Naive thymus-derived CD4-positive, alpha-beta T cell (primary cell): ENCODE data around the gene GLIPR2. TPM values are rescaled to one million over a fixed set of nuclear protein-coding genes. Genes with fewer than 3 reads are reported as not detected.

ENCODE experiments used
- ATAC-seq: fragments of 150-1000 bp; cut with Tn5 transposase; 2 replicates; pipeline ENCODE4 v1.10.0; 2021; ENCODE audit warnings: mild to moderate bottlenecking, moderate library complexity
- CTCF ChIA-PET: fragments of 350-600 bp; sonication (Branson Sonifier 250); formaldehyde crosslinking; loops from one replicate; lab custom pipeline; 2021; ENCODE audit warnings: antibody characterized with exemption; lab: Charles Lee
- POLR2A ChIA-PET: fragments of 350-600 bp; sonication (Branson Sonifier 250); formaldehyde crosslinking; loops from one replicate; lab custom pipeline; 2021; ENCODE audit warnings: antibody characterized with exemption, inconsistent platforms; lab: Charles Lee
- DNase-seq, 9 donors: peaks; one replicate each; pipeline versions ENCODE4 v3.0.0 to v3.0.0-alpha.2; 2020 to 2022; ENCODE audit warnings: mixed read lengths in 1 of 9
- H3K27ac ChIP-seq: one replicate; pipeline ENCODE4 v1.7.0; 2013; ENCODE audit warnings: mild to moderate bottlenecking, low read depth, low read length, moderate library complexity
- H3K27me3 ChIP-seq, 2 donors: one replicate each; pipeline ENCODE4 v1.7.0; 2013; ENCODE audit warnings: low read length in 2 of 2, mild to moderate bottlenecking in 2 of 2, moderate library complexity in 2 of 2; ENCODE audit not compliant: control insufficient read depth in 2 of 2, insufficient read depth in 2 of 2
- H3K36me3 ChIP-seq, 3 experiments: 1 replicate in 2 of 3; 2 replicates in 1 of 3; pipeline ENCODE4 v1.7.0; 2013; ENCODE audit warnings: low read length in 3 of 3, mild to moderate bottlenecking in 3 of 3, moderate library complexity in 1 of 3; ENCODE audit not compliant: insufficient read depth in 3 of 3, control insufficient read depth in 2 of 3
- H3K4me1 ChIP-seq, 2 donors: one replicate each; pipeline ENCODE4 v1.7.0; 2013; ENCODE audit warnings: low read length in 2 of 2, mild to moderate bottlenecking in 2 of 2, moderate library complexity in 1 of 2; ENCODE audit not compliant: control insufficient read depth in 2 of 2, insufficient read depth in 2 of 2
- H3K4me3 ChIP-seq: 2 replicates; pipeline ENCODE4 v1.7.0; 2013; ENCODE audit warnings: mild to moderate bottlenecking, low read length
- H3K9me3 ChIP-seq, 3 experiments: 1 replicate in 2 of 3; 2 replicates in 1 of 3; pipeline ENCODE4 v1.7.0; 2013; ENCODE audit warnings: low read length in 3 of 3; ENCODE audit not compliant: control insufficient read depth in 2 of 3
- H3K27ac Mint-ChIP-seq, 9 donors: one replicate each; pipeline ENCODE4 v1.8.0; 2020 to 2022; ENCODE audit warnings: mixed read lengths in 9 of 9, mild to moderate bottlenecking in 8 of 9, moderate library complexity in 5 of 9, inconsistent platforms in 2 of 9
- H3K27me3 Mint-ChIP-seq, 5 donors: one replicate each; pipeline ENCODE4 v1.8.0; 2021 to 2022; ENCODE audit warnings: mixed read lengths in 5 of 5, mild to moderate bottlenecking in 1 of 5
- H3K36me3 Mint-ChIP-seq, 5 donors: one replicate each; pipeline ENCODE4 v1.8.0; 2020 to 2022; ENCODE audit warnings: mixed read lengths in 5 of 5, mild to moderate bottlenecking in 3 of 5, inconsistent platforms in 1 of 5
- H3K4me1 Mint-ChIP-seq, 7 donors: one replicate each; pipeline ENCODE4 v1.8.0; 2020 to 2022; ENCODE audit warnings: mixed read lengths in 7 of 7, mild to moderate bottlenecking in 3 of 7, inconsistent platforms in 1 of 7
- H3K4me3 Mint-ChIP-seq, 10 donors: one replicate each; pipeline ENCODE4 v1.8.0; 2020 to 2022; ENCODE audit warnings: mild to moderate bottlenecking in 10 of 10, mixed read lengths in 10 of 10, moderate library complexity in 6 of 10, inconsistent platforms in 2 of 10
- H3K9me3 Mint-ChIP-seq, 11 donors: one replicate each; pipeline ENCODE4 v1.8.0; 2020 to 2022; ENCODE audit warnings: mixed read lengths in 11 of 11, mild to moderate bottlenecking in 4 of 11, inconsistent platforms in 1 of 11, moderate library complexity in 1 of 11
- intact Hi-C, 2 donors: fragments of 100-400 bp; cut with micrococcal nuclease; formaldehyde crosslinking; loops; one replicate each; pipeline ENCODE4 v1.15.1; 2023
- polyA plus RNA-seq, 2 donors: library from polyadenylated mRNA; unstranded; fragments of 300-500 nt; fragmentation: Illumina TruSeq; gene quantifications; one replicate each; pipeline ENCODE4 v1.2.3, GENCODE V29; 2021
- total RNA-seq, 6 experiments: library from RNA in 5 of 6; stranded (reverse) in 5 of 6; gene quantifications; 1 replicate in 5 of 6; 2 replicates in 1 of 6; pipeline ENCODE4 v1.2.3 and lab custom pipeline; 2021 to 2026

The GLIPR2 gene
- total and polyA plus RNA-seq, 7 experiments from 2014 or later = 7.7 to 74.7 (median 38.8) TPM

DNA sequence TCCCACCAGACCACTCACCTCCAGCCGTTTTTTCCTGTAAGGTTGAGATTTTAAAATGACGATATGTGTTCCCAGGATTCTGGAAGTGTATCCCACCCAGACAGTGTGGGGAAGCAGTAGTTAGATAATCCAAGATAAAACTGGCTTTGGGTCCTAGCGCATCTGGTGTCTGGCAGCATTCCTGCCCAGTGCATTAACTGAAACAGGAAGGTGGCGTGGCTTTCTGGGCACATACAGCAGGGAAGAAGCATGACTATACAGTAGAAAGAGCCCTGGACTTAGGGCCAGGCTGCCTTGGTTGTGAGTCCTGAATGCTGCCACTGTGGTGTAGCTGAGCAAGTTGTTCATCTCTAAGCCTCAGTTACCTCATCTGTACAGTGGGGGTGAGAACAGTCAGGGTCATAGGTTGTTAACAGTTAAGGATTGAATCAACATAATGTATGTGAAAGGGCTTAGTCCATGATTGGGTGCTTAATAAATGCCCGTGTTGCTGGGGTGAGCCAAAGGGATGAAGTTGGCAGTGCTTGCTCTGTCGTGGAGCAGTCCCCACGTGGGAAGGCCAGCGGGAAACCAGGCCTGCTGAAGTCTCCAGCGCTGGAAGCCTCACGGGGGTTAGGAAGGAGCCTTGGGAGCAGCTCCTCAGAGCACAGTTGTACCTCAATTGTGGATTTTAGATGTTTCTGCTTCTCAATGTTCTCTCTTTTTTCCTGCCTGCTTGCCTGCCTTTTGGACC is 72.2 kb downstream of the GLIPR2 start:
- intact Hi-C loops = no loop called here
- ATAC-seq = no peak
- Histone ChIP-seq H3K4me1 (peaks cover 7 to 8% of the 10 kb centered on the region in 2 donors), H3K27me3 (no peaks in the 10 kb centered on the region), H3K9me3 (no peaks in the 10 kb centered on the region), H3K4me3 (no peak overlapping the region), H3K36me3 (peaks cover 24 to 96% (median 34%) of the 10 kb centered on the region in 3 experiments), H3K27ac (peak overlapping the region; percentile 37)
- ChIA-PET POLR2A (no interaction called here), CTCF (interaction anchor here (1.0 kb wide), 1 partner anchor 17 kb away, joined by 3 read pairs; no protein-coding TSS in a partner anchor)
- Mint-ChIP-seq H3K27me3 (no peaks in the 10 kb centered on the region), H3K36me3 (peaks cover 14 to 69% (median 21%) of the 10 kb centered on the region in 5 donors), H3K27ac (peak overlapping the region in 8 of 9 donors; percentile 57 to 82 (median 76)), H3K4me3 (peak overlapping the region in 1 of 10 donors; percentile 4), H3K9me3 (no peaks in the 10 kb centered on the region), H3K4me1 (peaks cover 23 to 64% (median 55%) of the 10 kb centered on the region in 7 donors)
- DNase-seq = no peak

- H3K4me1 Mint-ChIP-seq = peaks cover 23 to 78% (median 64%) of the 10 kb centered on the region in 7 donors
- ATAC-seq = no peak
Observed at GRCh38 chr9:36210722-36211121, 74.2 kb downstream of the GLIPR2 start.

GRCh38 chr9:36211510-36211909 is 75.0 kb downstream of the GLIPR2 start:
- peak overlapping the region in 6 of 9 donors; percentile 28 to 54 (median 38) for H3K27ac Mint-ChIP-seq
- DNase-seq (no peak), ATAC-seq (no peak)
- no peak overlapping the region for H3K4me3 Mint-ChIP-seq
- Histone ChIP-seq H3K4me3 (no peak overlapping the region), H3K27ac (no peak overlapping the region), H3K4me1 (peaks cover 5 to 12% of the 10 kb centered on the region in 2 donors), H3K27me3 (no peaks in the 10 kb centered on the region), H3K36me3 (peaks cover 3 to 77% (median 24%) of the 10 kb centered on the region in 3 experiments), H3K9me3 (no peaks in the 10 kb centered on the region)
- H3K9me3 Mint-ChIP-seq = no peaks in the 10 kb centered on the region
- peaks cover 10 to 57% (median 20%) of the 10 kb centered on the region in 5 donors for H3K36me3 Mint-ChIP-seq
- no peaks in the 10 kb centered on the region for H3K27me3 Mint-ChIP-seq
- intact Hi-C loops = no loop called here
- ChIA-PET CTCF (no interaction called here), POLR2A (no interaction called here)
- H3K4me1 Mint-ChIP-seq = peaks cover 28 to 80% (median 65%) of the 10 kb centered on the region in 7 donors

More at GRCh38 chr9:36210722-36211121, 74.2 kb downstream of the GLIPR2 start:
- peaks cover 10 to 58% (median 16%) of the 10 kb centered on the region in 5 donors for H3K36me3 Mint-ChIP-seq
- Histone ChIP-seq H3K9me3 (no peaks in the 10 kb centered on the region), H3K27me3 (no peaks in the 10 kb centered on the region), H3K4me1 (peaks cover 7 to 8% of the 10 kb centered on the region in 2 donors), H3K27ac (no peak overlapping the region), H3K4me3 (no peak overlapping the region), H3K36me3 (peaks cover 9 to 83% (median 24%) of the 10 kb centered on the region in 3 experiments)
- ChIA-PET POLR2A (interaction anchor here (0.6 kb wide), 1 partner anchor 226 kb away, joined by 3 read pairs; no protein-coding TSS in a partner anchor), CTCF (no interaction called here)
- no peak for DNase-seq
- H3K27me3 Mint-ChIP-seq = no peaks in the 10 kb centered on the region
- intact Hi-C loops = no loop called here
- H3K9me3 Mint-ChIP-seq = no peaks in the 10 kb centered on the region
- H3K4me3 Mint-ChIP-seq = no peak overlapping the region
- peak overlapping the region in 6 of 9 donors; percentile 4 to 86 (median 50) for H3K27ac Mint-ChIP-seq

DNA sequence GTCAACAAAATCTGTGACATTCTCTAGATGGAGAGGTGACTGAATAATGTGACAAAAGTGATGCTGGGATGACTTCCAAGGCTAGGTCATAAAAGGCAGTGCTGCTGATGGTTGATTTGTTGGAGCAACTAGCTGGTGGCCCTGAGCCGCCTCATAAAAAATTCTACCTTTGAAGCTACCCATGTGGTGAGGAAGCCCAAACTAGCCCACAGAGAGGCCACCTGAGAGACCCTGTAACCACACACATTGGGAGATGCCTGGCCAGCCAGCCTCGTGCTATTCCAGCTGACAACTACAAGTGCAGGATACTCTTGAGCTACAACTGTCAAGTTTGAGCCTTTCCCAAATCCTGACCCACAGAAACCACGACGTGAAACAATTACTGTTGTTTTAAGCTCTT is 76.9 kb downstream of the GLIPR2 start:
- Mint-ChIP-seq H3K36me3 (peaks cover 13 to 47% (median 23%) of the 10 kb centered on the region in 5 donors), H3K4me1 (peaks cover 30 to 78% (median 63%) of the 10 kb centered on the region in 7 donors), H3K9me3 (no peaks in the 10 kb centered on the region), H3K4me3 (no peak overlapping the region), H3K27ac (peak overlapping the region in 5 of 9 donors; percentile 25 to 71 (median 61)), H3K27me3 (no peaks in the 10 kb centered on the region)
- Histone ChIP-seq H3K9me3 (no peaks in the 10 kb centered on the region), H3K36me3 (peaks cover 0 to 69% (median 21%) of the 10 kb centered on the region in 3 experiments), H3K4me1 (peaks cover under 1 to 17% of the 10 kb centered on the region in 2 donors), H3K4me3 (no peak overlapping the region), H3K27me3 (no peaks in the 10 kb centered on the region), H3K27ac (no peak overlapping the region)
- CTCF ChIA-PET = no interaction called here
- intact Hi-C loops = no loop called here
- ATAC-seq = no peak
- POLR2A ChIA-PET = interaction anchor here (0.6 to 1.6 kb wide), 5 partner anchors 11 to 81 kb away, joined by 3 to 4 read pairs (median 3); partner anchors contain the start of gene CLTA
- DNase-seq = no peak

Other genes starting within 250 kb of the GLIPR2 start
- gene HRCT1, start 230.5 kb upstream of the GLIPR2 start, total RNA-seq = not detected
- gene HRCT1, start 230.5 kb upstream of the GLIPR2 start, polyA plus RNA-seq = not detected
- not detected for gene SPAAR, start 227.2 kb upstream of the GLIPR2 start, total RNA-seq
- gene SPAAR, start 227.2 kb upstream of the GLIPR2 start, polyA plus RNA-seq = not detected
- not detected for gene OR2S2, start 178.6 kb upstream of the GLIPR2 start, total RNA-seq
- gene OR2S2, start 178.6 kb upstream of the GLIPR2 start, polyA plus RNA-seq = not detected
- 10 to 100 TPM in 3 of 5 experiments, 1 to 10 TPM in 2; 7.4 to 16.7 (median 13.3) TPM for gene RECK, start 99.8 kb upstream of the GLIPR2 start, total RNA-seq
- 10 to 100 TPM; 23.7 to 26.2 TPM for gene RECK, start 99.8 kb upstream of the GLIPR2 start, polyA plus RNA-seq
- 1 to 10 TPM in 1 of 5 experiments, under 1 TPM in 2, not detected in 2; 0.15 to 3.6 (median 0.56) TPM for gene CCIN, start 32.7 kb downstream of the GLIPR2 start, total RNA-seq
- gene CCIN, start 32.7 kb downstream of the GLIPR2 start, polyA plus RNA-seq = under 1 TPM in 1 of 2 donors, not detected in 1; 0.41 TPM
- 100 to 1,000 TPM in 1 of 5 experiments, 10 to 100 TPM in 4; 32.2 to 140 (median 69.5) TPM for gene CLTA, start 54.2 kb downstream of the GLIPR2 start, total RNA-seq
- gene CLTA, start 54.2 kb downstream of the GLIPR2 start, polyA plus RNA-seq = 100 to 1,000 TPM in 1 of 2 donors, 10 to 100 TPM in 1; 72.0 to 114 TPM
- gene GNE, start 121.7 kb downstream of the GLIPR2 start, total RNA-seq = 10 to 100 TPM; 12.6 to 18.5 (median 16.0) TPM
- 1 to 10 TPM; 6.4 to 7.4 TPM for gene GNE, start 121.7 kb downstream of the GLIPR2 start, polyA plus RNA-seq